ENCODE measurements around the gene METTL16. TPM values are rescaled to one million over a fixed set of nuclear protein-coding genes. Genes with fewer than 3 reads are reported as not detected.

METTL16 gene
- total and polyA plus RNA-seq, 9 of the 15 experiments (the other 6 are each of a cell fraction or from before 2014, with no cell fraction given): 12.1 to 30.5 (median 19.8) TPM

DNA sequence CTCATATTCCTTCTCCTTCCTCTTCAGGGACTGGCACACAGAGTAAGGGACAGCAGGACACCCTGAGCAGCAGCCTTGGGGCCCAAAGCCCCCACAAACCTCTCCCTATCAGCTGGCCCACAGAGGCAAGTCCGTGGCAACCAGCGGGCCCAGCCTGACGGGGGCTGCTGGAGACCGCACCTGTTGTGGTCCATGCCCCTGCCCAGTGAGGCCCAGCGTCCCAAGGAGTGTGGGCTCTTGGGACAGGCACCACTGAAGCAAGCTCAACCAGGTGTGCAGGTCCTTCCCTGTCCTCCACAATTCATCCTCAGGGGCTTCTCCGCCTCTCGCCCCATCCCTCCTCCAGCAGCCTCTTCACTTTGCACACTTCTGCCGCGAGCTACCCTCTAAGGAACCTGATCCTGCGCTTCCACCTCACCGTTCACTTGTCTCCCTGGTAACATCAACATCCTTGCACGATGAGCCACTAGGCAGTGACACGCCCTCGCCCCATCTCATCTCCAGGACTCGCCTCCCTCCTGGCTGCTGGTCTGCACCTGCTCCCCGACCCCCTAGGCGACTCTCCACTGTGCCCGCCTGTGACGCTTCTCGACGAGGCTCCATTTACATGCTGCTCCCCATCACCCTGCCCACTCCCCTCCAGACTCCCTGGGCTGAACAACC, 123.5 kb downstream of the METTL16 start:
- ChIA-PET CTCF (ENCODE audit: low intra/inter-chr PET ratio) (no interaction called here), POLR2A (interaction anchor here (1.8 kb wide), 1 partner anchor 10 kb away, joined by 4 read pairs; no protein-coding TSS in a partner anchor)
- Histone ChIP-seq H3K4me3 (no peak overlapping the region), H3K9ac (ENCODE audit: insufficient read depth in 1 of 2, low read depth in 2 of 2, low read length in 2 of 2) (peak overlapping the region in 1 of 2 experiments; percentile 64; a peak in 1 of 4 replicates), H2AFZ (ENCODE audit: low read depth, low read length) (no peak overlapping the region), H4K20me1 (replicated peaks; ENCODE audit: control insufficient read depth, insufficient read depth, low read length) (no peaks in the 10 kb centered on the region), H3K4me2 (ENCODE audit: insufficient read depth, low read length) (no peak overlapping the region), H3K9me3 (replicated peaks; ENCODE audit: control insufficient read depth, insufficient read depth, low read depth, low read length) (no peaks in the 10 kb centered on the region), H3K4me1 (replicated peaks in 1 of 2; ENCODE audit: control insufficient read depth in 2 of 2, insufficient read depth in 2 of 2, low read length in 2 of 2) (peaks cover 30 to 55% of the 10 kb centered on the region in 2 experiments), H3K79me2 (ENCODE audit: control insufficient read depth, insufficient read depth, low read length) (peaks cover 25% of the 10 kb centered on the region), H3K27me3 (ENCODE audit: control insufficient read depth in 2 of 2, insufficient read depth in 2 of 2, low read length in 2 of 2) (no peaks in the 10 kb centered on the region), H3K9me1 (ENCODE audit: control insufficient read depth, insufficient read depth, low read length) (no peaks in the 10 kb centered on the region), H3K36me3 (ENCODE audit: control insufficient read depth, insufficient read depth, low read length) (peaks cover 23% of the 10 kb centered on the region; the same call in 2 of the 3 replicates), H3K27ac (ENCODE audit: extremely low read depth, low read depth, low read length) (no peak overlapping the region)
- intact Hi-C loops (cut with micrococcal nuclease): no loop called here
- TF ChIP-seq NFIX (CRISPR knock-in tag; IDR thresholded peaks at IDR 0.05; ENCODE audit: low read depth) (no peak), DEAF1 (CRISPR knock-in tag; IDR thresholded peaks at IDR 0.05) (no peak), ZNF175 (CRISPR knock-in tag; IDR thresholded peaks at IDR 0.05; ENCODE audit: low read depth) (no peak), NR2C2 (CRISPR knock-in tag; IDR thresholded peaks at IDR 0.05) (no peak), NR2C2 (tag; IDR thresholded peaks at IDR 0.05) (no peak), MCM2 (IDR thresholded peaks at IDR 0.05; ENCODE audit: low read depth) (no peak), SRSF9 (IDR thresholded peaks at IDR 0.05; ENCODE audit: borderline replicate concordance, low read depth, low read length) (no peak), ZKSCAN8 (CRISPR knock-in tag; IDR thresholded peaks at IDR 0.05) (no peak), ZNF444 (CRISPR knock-in tag; IDR thresholded peaks at IDR 0.05) (no peak), ZNF583 (CRISPR knock-in tag; IDR thresholded peaks at IDR 0.05) (no peak), GABPB1 (CRISPR knock-in tag; IDR thresholded peaks at IDR 0.05) (no peak), FIP1L1 (IDR thresholded peaks at IDR 0.05; ENCODE audit: low read depth, low read length, poor library complexity, severe bottlenecking) (no peak), GATAD2A (IDR thresholded peaks at IDR 0.05) (no peak), ADNP (tag; IDR thresholded peaks at IDR 0.05) (no peak), BRD9 (IDR thresholded peaks at IDR 0.05; ENCODE audit: low read depth, partially characterized antibody) (no peak), NCOA4 (IDR thresholded peaks at IDR 0.05; ENCODE audit: partially characterized antibody) (no peak), ZNF780A (CRISPR knock-in tag; IDR thresholded peaks at IDR 0.05) (no peak), BACH1 (tag; IDR thresholded peaks at IDR 0.05) (no peak), SNAPC5 (CRISPR knock-in tag; IDR thresholded peaks at IDR 0.05) (no peak)
- TF ChIP-seq, protein P1, sequence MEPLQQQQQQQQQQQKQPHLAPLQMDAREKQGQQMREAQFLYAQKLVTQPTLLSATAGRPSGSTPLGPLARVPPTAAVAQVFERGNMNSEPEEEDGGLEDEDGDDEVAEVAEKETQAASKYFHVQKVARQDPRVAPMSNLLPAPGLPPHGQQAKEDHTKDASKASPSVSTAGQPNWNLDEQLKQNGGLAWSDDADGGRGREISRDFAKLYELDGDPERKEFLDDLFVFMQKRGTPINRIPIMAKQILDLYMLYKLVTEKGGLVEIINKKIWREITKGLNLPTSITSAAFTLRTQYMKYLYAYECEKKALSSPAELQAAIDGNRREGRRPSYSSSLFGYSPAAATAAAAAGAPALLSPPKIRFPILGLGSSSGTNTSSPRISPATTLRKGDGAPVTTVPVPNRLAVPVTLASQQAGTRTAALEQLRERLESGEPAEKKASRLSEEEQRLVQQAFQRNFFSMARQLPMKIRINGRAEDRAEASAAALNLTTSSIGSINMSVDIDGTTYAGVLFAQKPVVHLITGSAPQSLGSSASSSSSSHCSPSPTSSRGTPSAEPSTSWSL (CRISPR knock-in tag; IDR thresholded peaks at IDR 0.05; ENCODE audit: borderline replicate concordance): no peak
- no TSS peak for BruUV-seq (replicated peaks)
- FAIRE-seq: no peak
- no peak for DNase-seq (ENCODE audit: extremely low read depth in 1 of 4, low spot score in 3 of 4)
- 80% methylated on average over 11 of the region's 21 CpGs for WGBS (ENCODE audit: insufficient coverage, low coverage, missing lambda C conversion rate)
- no peak for ATAC-seq
- in situ Hi-C loops (cut with MboI): no loop called here

Data from K562 (cell line).